HG03175 (cell line): Measurements from ENCODE around the gene ZBTB8B.
"Not testable (repeated sequence)": the region's sequence is repeated elsewhere in the genome, so short reads cannot be mapped to it uniquely, and the experiment has no call there.

ENCODE experiments used
- ATAC-seq: cut with Tn5 transposase; IDR thresholded peaks from one replicate; pipeline ENCODE4 v1.9.1; 2021; ENCODE audit warnings: mild to moderate bottlenecking, moderate library complexity; ENCODE audit not compliant: unreplicated experiment

Gene ZBTB8B

DNA sequence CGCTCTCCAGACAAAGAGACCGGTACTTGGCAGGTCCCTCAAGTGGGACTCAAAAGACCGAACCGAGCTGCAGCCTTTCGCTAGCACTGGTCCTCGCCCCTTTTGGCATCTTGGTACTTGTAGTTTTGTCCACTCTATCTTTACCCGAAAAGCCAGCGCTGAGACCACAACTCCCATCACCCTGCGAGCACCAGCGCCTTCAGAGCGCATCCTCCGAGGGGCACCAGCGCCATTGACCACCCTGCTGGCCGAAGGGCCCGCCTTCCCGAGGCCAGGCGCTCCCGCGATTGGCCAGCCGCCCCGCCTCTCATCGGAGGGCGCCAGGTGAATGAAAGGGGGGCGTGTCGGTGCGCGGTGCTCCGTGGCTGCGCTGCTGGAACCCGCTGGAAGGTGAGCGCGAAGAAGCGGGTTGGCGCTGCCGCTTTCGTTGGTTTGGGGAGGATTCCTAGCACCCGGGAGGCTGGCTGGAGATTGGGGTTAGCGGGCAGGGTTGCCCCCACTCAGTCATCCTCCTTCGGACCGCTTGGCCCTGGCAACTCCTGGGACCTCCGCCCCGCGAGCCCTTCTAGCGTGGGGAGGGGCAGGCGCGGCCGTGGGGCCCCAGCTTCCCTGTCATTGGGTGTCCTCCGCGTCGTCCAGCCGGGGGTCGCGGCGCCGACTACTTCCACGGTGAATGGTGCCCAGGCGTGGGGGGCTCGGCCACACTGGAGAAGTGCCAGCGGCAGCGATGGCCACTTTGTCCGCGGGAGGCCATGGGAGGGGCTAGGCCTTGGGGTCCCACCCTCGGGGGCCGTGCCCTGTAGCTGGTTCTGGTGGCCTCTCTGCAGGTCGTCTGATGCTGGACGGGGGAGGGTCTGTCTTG is at the start of gene ZBTB8B:
TSS of gene ZBTB8B (plus strand) at position 357 of the 862 bp plus-strand sequence. CDS start 5,553 bp downstream, outside the sequence.
- no peak for ATAC-seq

DNA sequence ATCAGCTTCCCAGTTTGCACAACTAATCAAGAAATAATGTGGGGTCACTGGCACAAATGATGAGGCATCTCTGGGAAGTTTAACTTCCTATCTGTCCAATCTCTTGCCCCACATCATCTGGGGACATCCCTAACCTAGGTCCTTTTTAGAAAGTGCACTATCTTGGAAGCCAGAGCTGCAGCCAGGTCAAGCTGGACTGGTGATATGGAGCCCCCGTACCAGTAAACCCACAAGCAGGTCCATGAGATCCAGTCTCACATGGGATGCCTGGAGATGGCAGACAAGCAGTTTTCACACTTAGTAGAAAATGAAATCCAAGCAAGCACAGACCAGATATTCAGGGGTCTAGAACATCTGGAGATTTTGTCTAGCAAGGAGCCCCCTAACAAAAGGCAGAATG is 43.1 kb upstream of the ZBTB8B start:
- no peak for ATAC-seq

DNA sequence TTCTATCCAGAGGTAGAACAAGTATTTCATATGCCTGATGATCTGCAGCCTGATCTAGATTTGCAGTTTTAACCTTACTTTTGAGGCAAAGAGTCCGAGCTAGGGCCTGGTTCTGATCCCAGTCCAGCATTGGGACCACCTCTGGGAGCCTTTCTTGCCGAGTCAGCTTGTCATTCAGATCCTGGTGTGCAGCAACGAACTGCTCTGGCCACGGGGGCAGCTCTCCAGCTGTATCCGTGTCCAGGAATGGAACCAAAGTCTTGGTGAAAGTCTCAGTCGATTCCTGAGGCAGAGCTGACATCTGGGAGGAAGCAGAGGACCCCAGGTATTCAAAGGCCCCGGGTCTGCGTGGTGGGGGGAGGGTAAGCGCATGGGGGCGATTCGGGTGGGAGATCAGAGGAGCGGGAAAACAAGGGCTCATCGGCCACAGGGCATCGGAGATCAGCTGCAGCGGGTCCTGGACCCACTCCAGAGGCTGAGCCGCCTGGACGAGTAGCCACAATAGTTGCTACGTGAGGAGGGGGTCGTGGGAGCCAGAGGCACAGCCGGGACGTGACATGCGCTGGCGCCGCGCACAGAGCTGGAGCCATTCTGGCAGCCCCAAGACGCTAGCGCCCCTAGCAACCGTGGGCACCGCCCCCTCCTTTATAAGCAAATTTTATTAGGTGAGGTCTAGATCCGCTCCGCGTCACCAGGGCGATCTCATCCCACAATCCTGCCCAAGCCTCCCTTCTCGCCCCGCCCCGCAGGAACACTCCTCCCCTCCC is 38.2 kb upstream of the ZBTB8B start:
- ATAC-seq = no peak

DNA sequence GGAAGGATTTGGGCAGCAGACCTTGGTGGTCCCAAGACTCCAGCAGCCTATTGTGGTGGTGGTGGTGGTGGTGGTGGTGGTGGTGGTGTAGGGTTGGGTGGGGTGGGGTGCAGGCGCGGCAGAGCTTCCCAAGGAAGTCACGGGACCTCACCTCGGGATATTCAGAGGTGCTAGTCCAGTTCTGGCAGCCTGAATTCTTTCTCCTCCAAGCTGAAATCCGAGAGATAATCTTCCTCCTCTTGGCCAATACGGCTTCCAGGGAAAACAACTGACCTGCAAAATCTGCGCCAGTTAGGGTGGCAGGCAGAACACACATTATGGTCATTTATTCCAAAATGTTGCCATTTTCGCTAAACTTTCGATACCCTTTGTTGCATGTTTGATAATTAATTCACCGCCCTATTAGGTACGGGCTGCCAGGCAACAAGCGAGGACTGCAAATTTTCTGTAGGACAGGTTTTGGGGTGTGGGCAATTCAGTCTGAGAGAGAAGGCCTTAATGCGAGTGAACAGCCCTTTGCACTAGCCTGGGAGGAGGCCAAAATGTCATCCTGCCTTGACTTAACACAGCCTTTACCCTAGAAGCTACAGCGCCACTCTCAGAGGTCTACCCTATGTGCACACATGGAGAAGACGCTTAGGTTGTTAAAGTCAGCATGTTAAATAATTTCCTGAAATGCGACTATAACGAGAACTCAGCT is 37.5 kb upstream of the ZBTB8B start:
- no peak for ATAC-seq

- no peak for ATAC-seq
Measured at GRCh38 chr1:32431736-32432400, 33.0 kb upstream of the ZBTB8B start.

GRCh38 chr1:32438136-32438535 is 26.7 kb upstream of the ZBTB8B start:
- ATAC-seq = no peak

GRCh38 chr1:32438777-32439176 is 26.1 kb upstream of the ZBTB8B start:
- not testable (repeated sequence) for ATAC-seq

DNA sequence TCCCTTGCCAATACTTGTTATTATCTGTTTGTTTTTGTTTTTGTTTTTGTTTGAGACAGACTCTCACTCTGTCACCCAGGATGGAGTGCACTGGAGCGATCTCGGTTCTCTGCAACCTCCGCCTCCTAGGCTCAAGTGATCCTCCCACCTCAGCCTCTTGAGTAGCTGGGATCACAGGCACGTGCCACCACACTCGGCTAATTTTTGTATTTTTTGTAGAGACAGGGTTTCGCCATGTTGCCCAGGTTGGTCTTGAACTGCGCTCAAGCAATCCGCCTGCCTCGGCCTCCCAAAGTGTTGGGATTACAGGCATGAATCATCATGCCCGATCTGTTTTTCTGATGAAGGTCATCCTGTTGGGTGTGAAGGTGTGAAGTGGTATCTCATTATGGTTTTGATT is 23.4 kb upstream of the ZBTB8B start:
- not testable (repeated sequence) for ATAC-seq

GRCh38 chr1:32447469-32448185 is 17.2 kb upstream of the ZBTB8B start:
- no peak for ATAC-seq

GRCh38 chr1:32448186-32448772 is 16.6 kb upstream of the ZBTB8B start:
- ATAC-seq = not testable (repeated sequence)

DNA sequence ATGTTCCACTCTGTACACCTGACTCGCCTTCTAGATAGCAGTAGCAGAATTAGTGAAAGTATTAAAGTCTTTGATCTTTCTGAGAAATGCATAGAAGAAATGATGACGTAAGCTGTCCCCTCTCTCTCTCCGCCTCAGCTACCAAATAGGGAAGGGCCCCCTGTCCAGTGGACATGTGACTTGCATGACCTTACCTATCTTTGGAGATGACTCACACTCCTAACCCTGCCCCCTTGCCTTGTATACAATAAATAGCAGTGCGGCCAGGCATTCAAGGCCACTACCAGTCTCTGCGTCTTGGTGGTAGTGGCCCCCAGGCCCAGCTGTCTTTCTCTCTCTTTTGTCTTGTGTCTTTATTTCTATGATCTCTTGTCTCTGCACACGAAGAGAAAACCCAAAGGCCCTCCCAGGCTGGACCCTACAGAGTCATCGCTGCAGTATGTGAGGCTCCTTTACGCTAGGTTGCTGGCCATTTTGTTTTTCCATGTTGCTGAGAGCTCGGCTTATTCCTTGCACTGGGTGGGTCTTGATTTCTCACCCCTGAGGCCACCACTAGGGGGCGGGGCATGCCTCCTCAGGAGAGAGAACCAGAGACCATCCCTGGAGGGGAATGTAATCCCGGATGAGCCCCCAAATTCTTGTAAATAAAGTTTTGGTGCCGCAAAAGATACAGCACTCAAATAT is 16.0 kb upstream of the ZBTB8B start:
- ATAC-seq = no peak

- ATAC-seq = not testable (repeated sequence)
Measured at GRCh38 chr1:32449457-32449831, 15.4 kb upstream of the ZBTB8B start.

GRCh38 chr1:32454726-32455125 is 10.1 kb upstream of the ZBTB8B start:
- ATAC-seq = no peak

DNA sequence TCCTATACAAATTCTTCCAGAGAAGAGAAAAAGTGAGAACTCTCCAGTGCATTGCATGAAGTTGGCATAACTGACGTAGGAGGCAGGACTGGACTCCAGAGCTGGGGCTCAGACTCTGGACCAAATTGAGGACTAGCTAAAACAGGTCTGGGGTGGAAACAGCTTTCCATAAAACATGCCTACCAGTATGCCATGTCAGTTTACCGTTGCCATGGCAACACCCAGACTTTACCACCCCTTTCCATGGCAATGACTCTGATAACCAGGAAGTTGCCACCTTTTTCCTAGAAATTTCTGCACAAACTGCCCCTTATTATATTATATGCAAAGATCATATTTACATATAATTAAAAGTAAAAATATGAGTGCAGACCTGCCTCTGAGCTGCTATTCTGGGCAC is 8.9 kb upstream of the ZBTB8B start:
- no peak for ATAC-seq

- not testable (repeated sequence) for ATAC-seq
Measured at GRCh38 chr1:32458798-32459197, 6.1 kb upstream of the ZBTB8B start.

GRCh38 chr1:32462977-32463376 is 1.9 kb upstream of the ZBTB8B start:
- ATAC-seq = not testable (repeated sequence)

DNA sequence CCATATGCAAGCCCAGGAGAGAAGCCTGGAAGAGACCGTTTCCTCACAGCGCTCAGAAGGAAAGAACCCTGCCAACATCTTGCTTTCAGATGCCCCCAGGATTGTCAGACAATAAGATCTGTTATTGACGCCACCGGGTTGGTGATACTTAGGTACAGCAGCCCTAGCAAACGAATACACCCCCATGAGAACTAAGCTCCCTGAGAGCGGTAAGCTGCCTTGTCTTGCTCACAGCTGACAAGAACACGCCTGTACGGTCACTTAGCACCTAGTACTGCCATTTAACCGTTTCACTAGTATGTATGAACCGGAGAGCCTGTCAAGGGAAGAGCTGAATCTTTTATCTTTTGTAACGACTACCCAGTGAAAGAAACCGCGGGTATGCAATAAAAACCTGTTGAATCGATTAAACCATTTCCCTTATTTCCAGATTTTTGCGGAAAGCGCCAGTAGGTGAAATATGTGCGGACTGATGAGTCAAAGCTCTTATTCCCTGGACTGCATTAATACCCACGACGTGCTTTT is 619 bp upstream of the ZBTB8B start:
- ATAC-seq = no peak

GRCh38 chr1:32465578-32465933 is 684 bp downstream of the ZBTB8B start:
- no peak for ATAC-seq

DNA sequence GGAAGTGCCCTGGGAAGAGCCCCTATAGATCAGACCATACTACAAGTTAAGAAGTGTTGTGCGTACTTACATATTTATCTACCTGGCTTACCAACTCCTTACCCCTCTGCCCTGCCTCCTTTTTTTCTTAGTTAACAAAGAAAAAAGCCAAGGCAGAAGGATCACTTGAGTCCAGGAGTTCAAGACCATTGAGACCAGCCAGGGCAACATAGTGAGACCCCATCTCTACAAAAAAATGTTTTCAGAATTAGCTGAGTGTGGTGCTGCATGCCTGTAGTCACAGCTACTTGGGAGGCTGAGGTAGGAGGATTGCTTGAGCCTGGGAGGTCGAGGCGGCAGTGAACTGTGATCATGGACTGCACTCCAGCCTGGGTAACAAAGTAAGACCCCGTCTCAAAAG is 1.9 kb downstream of the ZBTB8B start:
- no peak for ATAC-seq
